ENCODE measurements around the gene SARS2.
"Not testable (repeated sequence)": the region's sequence is repeated elsewhere in the genome, so short reads cannot be mapped to it uniquely, and the experiment has no call there.

SARS2 gene

DNA sequence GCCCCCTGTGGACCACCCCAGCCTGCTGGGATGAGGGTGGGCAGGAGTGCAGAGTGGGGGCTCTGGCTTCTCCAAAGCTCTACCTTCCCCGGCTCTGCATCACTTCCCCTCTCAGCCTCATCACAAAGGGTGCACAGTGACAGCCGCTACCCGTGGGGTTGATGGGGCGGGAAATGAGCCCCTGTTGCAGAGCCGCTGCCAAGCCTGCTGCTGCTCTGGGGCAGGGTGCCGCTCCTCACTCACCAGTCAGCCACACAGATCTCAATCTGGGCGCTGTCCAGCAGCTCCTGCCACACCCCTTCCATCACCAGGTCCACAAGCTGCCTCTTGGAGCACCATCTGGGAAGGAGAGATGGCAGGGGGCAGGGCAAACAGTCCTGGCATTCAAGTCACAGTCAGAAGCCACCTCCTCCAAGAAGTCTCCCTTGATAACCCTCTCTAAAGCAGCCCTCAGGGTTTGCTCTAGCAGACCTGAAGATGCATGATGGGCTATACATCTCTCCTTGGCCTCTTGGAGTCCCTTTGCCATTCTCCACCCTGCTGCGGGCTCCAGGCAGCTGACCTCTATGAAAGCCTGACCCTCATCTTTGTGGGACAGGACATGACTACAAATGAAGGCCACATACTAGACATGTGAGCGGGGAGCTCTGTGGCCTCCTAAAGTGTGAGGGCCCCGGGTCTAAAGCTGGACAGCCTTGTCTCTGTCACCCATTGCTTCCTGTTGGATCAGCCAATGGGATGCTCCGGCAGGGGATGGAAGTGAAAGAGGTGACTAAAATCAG is 15.9 kb upstream of the SARS2 start:
- DNase-seq, result no peak

GRCh38 chr19:38945562-38946228 is 15.1 kb upstream of the SARS2 start:
- DNase-seq, result no peak

GRCh38 chr19:38944981-38945506 is 14.5 kb upstream of the SARS2 start:
- DNase-seq, result no peak

DNA sequence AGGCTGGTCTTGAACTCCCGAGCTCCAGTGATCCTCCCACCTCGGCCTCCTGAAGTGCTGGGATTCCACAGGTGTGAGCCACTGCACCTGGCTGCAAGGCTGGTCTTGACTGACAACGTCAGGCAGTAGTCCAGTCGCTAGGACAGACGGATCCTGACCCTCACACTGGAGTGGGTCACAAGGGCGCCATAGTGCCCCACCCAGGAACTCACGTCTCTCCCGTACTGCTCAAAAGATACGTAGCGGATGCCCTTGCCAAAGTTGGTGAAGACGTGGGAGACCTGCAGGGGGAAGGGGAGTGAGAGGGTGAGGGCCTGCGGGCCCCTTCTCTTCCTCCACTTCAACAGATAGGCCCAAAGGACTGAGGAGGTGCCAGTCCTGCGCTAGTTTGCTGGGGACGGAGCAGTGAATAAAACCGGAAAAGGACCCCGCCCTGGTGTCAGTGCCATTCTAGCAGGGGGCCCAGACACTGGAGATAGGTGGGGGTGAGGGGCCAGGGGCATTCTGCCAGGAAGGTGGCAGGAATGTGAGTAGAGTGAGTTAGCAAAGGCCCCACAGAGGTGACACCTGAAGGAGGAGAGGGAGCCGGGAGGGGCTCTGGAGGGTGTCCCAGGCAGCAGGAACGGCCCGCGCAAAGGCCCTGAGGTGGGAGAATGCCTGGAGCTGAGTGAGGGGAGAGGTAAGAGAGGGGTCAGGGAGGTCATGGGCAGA is 12.1 kb upstream of the SARS2 start:
- no peak for DNase-seq

- DNase-seq, result no peak
Observed at GRCh38 chr19:38941979-38942378, 11.4 kb upstream of the SARS2 start.

GRCh38 chr19:38941466-38941865 is 10.9 kb upstream of the SARS2 start:
- DNase-seq, result not testable (repeated sequence)

DNA sequence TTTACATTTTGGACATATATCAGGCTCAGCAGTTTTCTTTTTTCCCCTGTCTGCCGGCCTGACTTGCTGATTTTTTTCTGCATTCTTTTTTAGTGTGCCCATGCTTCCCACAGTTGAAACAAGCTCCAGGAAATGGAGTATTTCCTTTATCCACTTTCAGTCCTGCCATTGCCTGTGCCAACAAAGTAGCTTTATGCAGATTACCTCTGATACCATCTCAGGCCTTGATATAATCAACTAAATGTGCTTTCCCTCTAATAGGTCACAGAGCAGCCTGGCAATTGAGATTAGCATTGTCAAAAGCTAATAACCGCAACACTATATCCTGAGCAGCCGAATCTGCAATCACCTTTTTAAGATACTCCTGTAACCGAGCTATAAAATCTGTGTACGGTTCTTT is 9.4 kb upstream of the SARS2 start:
- no peak for DNase-seq

- DNase-seq, result no peak
Observed at GRCh38 chr19:38933544-38933943, 3.0 kb upstream of the SARS2 start.

- DNase-seq, result peak; percentile 25
Observed at GRCh38 chr19:38932425-38933179, 2.0 kb upstream of the SARS2 start.

- DNase-seq, result no peak
Observed at GRCh38 chr19:38931521-38931793, 894 bp upstream of the SARS2 start.

- peak; percentile 97 for DNase-seq
Observed at GRCh38 chr19:38930776-38931520, 385 bp upstream of the SARS2 start, which contains the start of gene MRPS12. MRPS12 (plus strand) TSS chr19:38930944; CDS start chr19:38931295, 351 bp downstream.

DNA sequence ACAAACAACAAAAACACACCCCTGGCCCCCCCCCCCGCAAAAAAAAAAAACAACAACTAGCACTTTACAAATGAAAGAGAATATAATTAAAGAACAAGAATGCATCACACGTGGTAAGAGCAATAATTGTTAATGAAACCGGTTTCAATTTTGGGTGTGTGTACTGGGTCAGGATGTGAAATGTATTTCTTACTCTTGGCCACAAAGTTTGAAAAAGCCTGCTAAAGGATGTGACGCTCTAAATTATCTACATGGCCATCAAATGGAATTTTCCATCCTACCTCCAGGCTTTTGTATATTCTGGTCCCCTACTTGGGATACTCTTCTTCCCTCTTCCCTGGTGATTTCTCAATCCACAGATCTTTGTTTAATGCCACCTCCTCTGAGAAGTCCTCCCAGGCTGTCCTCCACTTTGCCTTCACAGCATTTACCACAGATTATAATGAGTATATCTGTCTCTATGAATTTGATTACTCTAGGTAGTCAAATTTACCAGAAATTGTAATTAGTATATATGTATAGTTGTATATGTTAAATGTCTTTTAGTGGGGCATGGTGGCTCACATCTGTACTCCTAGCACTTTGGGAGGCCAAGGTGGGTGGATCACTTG is 2.1 kb downstream of the SARS2 start:
- DNase-seq, result no peak

GRCh38 chr19:38924388-38924787 is 6.2 kb downstream of the SARS2 start:
- no peak for DNase-seq

DNA sequence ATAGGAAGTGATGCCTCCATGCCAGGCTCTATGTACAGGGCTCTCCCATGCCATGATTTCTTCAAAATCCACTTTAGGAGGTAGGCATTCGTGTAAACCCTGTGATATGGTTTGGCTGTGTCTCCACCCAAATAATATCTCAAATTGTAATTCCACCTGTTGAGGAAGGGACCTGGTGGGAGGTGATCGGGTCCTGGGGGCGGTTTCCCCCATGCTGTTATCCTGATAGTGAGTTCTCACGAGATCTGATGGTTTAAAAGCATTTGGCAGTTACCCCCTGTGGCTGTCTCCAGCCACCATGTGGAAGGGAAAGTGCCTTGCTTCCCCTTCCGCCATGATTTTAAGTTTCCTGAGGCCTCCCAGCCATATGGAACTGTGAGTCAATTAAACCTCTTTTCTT is 8.1 kb downstream of the SARS2 start:
- DNase-seq, result no peak

GRCh38 chr19:38921420-38922274 is 8.9 kb downstream of the SARS2 start:
- no peak for DNase-seq

DNA sequence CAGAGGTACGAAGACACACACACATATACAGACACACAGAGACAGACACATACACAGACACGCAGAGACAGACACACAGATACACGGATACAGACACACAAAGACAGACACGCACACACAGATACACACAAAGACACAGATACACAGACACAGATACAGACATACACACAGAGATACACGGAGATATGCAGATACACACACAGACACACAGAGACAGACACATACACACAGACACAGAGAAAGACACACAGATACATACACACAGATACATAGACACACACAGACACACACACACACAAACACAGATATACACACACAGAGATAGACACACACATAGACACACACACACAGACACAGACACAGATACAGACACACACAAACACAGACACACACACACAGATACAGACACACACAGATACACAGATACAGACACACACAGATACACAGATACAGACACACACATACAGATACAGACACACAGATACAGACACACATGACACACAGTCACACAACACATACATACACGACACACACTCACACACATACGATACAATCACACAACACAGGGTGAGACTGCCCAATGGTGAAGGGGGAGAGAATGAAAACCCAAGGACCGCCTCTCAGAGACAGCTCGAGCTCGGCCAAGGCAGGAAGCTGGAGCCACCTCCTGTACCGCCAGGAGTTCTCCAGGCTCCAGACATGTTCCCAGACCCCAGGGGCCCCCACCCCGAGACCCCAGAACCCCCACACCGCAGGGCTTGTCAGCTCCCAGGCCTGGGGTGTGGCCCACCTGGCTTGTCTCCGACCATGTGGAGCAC is 9.8 kb downstream of the SARS2 start:
- no peak for DNase-seq

GRCh38 chr19:38919837-38920601 is 10.5 kb downstream of the SARS2 start:
- no peak for DNase-seq

- DNase-seq, result no peak
Observed at GRCh38 chr19:38918526-38918925, 12.0 kb downstream of the SARS2 start.

DNA sequence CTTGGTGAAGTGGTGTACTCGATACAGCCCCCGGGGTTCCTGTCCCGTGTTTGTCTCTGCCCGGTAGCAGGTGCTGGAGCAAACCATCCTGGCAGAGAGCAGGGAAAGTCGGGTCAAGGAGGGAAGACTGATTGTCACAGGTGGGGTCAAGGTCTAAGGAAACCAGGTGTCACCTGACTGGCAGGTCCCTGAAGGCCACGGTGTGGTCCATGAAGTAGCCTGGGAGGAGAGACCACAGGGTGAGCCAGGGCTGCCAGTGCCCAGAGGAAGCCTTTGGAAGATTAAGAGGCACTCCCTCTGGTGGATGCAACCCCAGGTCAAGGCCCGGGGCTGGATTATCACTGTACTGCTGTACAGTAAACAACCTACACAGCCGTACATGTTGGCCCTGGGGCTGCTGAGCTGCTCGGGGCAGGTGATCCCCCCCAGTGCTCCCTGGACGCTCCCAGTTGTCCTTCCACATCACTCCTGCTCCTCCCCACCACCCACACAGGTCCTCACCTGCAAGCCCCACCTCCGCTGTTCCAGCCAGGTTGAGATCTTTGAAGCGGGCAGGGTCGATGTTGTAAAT is 12.6 kb downstream of the SARS2 start:
- no peak for DNase-seq

Measured in NCI-H2171 treated with DMSO at 0.1 percent for 48 hours (cell line).